OCI-LY7 (cell line): ENCODE data around the gene EPHA6.

ENCODE experiments used
- EZH2phosphoT487 ChIP-seq: fragments of 200-600 bp; sonication (generic); IDR thresholded peaks from 2 replicates; pipeline ENCODE4 v1.6.1; 2018; ENCODE audit warnings: low read depth, borderline replicate concordance, mild to moderate bottlenecking, mixed run types, antibody characterized with exemption, low read length, moderate library complexity, mixed read lengths
- TF ChIP-seq, protein P1 (sequence below): fragments of 200-600 bp; sonication (generic); conservative IDR thresholded peaks from 2 replicates; pipeline ENCODE4 v1.5.1; 2014; ENCODE audit warnings: mild to moderate bottlenecking, antibody characterized with exemption, low read length, moderate library complexity, mixed read lengths

DNA sequence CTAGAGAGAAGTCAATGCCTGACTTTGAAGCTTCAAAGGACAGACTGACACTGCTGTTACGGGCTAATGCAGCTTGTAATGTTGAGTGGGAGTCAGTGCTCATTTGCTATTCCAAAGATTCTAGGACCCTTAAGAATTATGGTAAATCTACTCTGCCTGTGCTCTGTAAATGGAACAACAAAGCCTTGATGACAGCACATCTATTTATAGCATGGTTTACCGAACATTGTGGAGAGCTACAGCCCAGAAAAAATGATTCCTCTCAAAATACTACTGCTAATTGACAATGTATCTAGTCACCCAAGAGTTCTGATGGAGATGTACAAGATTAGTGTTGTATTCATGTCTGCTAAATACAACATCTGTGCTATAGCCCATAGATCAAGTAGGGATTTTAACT lies 262.3 kb downstream of the EPHA6 start:
- TF ChIP-seq, protein P1, sequence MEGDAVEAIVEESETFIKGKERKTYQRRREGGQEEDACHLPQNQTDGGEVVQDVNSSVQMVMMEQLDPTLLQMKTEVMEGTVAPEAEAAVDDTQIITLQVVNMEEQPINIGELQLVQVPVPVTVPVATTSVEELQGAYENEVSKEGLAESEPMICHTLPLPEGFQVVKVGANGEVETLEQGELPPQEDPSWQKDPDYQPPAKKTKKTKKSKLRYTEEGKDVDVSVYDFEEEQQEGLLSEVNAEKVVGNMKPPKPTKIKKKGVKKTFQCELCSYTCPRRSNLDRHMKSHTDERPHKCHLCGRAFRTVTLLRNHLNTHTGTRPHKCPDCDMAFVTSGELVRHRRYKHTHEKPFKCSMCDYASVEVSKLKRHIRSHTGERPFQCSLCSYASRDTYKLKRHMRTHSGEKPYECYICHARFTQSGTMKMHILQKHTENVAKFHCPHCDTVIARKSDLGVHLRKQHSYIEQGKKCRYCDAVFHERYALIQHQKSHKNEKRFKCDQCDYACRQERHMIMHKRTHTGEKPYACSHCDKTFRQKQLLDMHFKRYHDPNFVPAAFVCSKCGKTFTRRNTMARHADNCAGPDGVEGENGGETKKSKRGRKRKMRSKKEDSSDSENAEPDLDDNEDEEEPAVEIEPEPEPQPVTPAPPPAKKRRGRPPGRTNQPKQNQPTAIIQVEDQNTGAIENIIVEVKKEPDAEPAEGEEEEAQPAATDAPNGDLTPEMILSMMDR, result no peak
- TF ChIP-seq EZH2phosphoT487, result no peak
